ENCODE data around the gene HOXA3. TPM values are rescaled to one million over a fixed set of nuclear protein-coding genes. Genes with fewer than 3 reads are reported as not detected.
A peak's percentile ranks its signal among the peaks of the same experiment; 100 is the strongest.

HOXA3 gene
- polyA plus RNA-seq, 1 donor from 2014 or later = not detected

- Mint-ChIP-seq H3K27ac (peak overlapping the region in 1 of 3 donors; percentile 95), H3K4me3 (peak overlapping the region in 1 of 4 donors; percentile 81), H3K4me1 (peaks cover 4 to 10% (median 10%) of the 10 kb centered on the region in 3 donors), H3K27me3 (peaks cover 37% of the 10 kb centered on the region), H3K36me3 (no peaks in the 10 kb centered on the region), H3K9me3 (peaks cover 0 to 4% (median 0%) of the 10 kb centered on the region in 3 donors)
Measured at GRCh38 chr7:27176962-27177794, 24.8 kb upstream of the HOXA3 start.

GRCh38 chr7:27176524-27176845 lies 24.1 kb upstream of the HOXA3 start:
- Mint-ChIP-seq H3K4me1 (peaks cover 8 to 17% (median 14%) of the 10 kb centered on the region in 3 donors), H3K27ac (peak overlapping the region in 1 of 3 donors; percentile 94), H3K4me3 (peak overlapping the region in 1 of 4 donors; percentile 50), H3K9me3 (peaks cover 0 to 7% (median 0%) of the 10 kb centered on the region in 3 donors), H3K27me3 (peaks cover 44% of the 10 kb centered on the region), H3K36me3 (peaks cover 2% of the 10 kb centered on the region)

DNA sequence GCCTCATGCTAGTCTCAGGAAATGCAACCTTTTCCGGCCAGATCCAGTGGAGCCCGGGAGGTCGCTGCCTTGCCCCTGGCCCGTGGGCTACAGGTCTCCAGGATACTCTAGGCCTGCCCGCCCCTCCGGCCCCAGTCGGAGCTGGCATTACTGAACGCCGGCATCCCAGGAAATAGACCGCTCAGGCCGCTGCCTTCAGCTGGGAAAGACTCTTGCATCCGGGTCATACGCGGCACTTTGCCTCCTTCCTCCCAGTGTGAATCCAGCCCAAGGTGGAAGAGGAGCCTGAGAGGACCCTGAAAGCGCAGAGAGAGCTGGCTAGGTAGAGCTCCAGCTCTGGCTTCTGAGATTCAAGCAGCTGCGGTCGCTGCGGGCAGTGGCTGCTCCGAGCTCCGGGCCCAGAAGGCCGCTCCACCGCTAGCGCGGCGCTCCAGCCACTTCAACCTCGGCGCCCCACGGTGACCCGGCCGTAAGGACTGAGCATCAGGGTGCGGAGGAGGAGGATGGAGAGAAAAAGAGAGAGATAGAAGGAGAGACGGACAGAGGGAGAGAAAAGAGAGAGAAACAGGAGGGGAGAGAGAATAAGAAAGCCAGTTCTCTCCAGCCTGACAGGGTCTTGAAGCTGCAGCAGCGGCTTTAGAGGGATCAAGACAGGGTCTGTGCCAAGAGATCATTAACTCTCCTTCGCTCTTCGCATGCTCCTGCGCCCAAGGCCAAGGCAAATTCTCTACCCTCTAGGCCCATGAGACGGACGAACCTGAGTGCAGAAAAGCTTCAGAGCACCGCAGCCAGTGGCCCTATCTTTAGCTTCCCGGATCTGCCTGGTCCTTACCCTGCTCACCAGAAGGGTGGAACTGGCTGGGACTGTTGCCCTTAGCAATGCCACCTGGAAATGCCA lies 23.5 kb upstream of the HOXA3 start:
- peaks cover 0 to 7% (median 0%) of the 10 kb centered on the region in 3 donors for H3K9me3 Mint-ChIP-seq
- peaks cover 44% of the 10 kb centered on the region for H3K27me3 Mint-ChIP-seq
- peaks cover 2% of the 10 kb centered on the region for H3K36me3 Mint-ChIP-seq
- H3K27ac Mint-ChIP-seq = peak overlapping the region in 1 of 3 donors; percentile 94
- H3K4me3 Mint-ChIP-seq = peak overlapping the region in 1 of 4 donors; percentile 50
- H3K4me1 Mint-ChIP-seq = peaks cover 8 to 20% (median 14%) of the 10 kb centered on the region in 3 donors

DNA sequence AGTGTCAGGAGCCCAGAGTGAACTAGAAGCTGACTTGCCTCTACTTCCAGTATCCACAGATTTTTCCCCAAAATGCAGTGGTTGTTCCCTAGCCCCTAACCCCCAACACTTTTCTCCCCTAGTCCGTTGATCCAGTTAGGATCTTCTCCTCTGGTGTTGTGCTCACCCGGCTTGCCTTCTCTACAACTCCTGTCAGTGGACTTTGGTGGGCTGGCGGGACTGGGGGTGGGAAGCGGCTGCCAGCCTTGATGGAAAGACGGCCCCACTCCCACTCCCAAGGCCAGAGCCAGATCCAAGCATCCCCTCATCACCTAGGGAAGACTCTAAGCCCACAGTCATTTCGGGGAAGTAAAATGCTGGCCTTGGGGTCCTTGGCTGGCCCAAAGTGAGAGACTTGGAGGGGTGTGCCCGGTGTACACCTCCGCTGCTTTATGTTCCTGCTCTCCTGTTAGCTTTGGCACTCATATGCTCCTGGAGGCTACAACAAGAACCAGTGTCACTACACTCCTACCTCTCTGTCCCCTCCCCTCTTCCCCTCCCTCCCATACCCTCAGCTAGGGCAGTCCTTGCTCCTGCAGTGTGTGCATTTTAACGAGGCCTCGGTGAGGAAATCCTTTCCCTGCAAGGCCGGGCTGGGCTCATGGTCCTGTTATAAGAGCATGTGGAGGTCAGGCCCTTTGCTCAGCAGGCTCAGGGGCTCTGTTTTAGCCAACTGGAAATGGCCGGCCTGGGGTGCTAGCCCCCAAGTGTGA lies 22.7 kb upstream of the HOXA3 start:
- Mint-ChIP-seq H3K27ac (peak overlapping the region; percentile 86 to 94 (median 93)), H3K36me3 (peaks cover 2% of the 10 kb centered on the region), H3K4me1 (peaks cover 8 to 20% (median 11%) of the 10 kb centered on the region in 3 donors), H3K9me3 (peaks cover 0 to 5% (median 0%) of the 10 kb centered on the region in 3 donors), H3K27me3 (peaks cover 41% of the 10 kb centered on the region), H3K4me3 (peak overlapping the region in 3 of 4 donors; percentile 52 to 75 (median 58))

- H3K27me3 Mint-ChIP-seq = peaks cover 34% of the 10 kb centered on the region
- H3K9me3 Mint-ChIP-seq = peaks cover 0 to 5% (median 0%) of the 10 kb centered on the region in 3 donors
- H3K4me1 Mint-ChIP-seq = peaks cover 7 to 20% (median 7%) of the 10 kb centered on the region in 3 donors
- peak within 1 kb of the TSS; percentile 86 to 98 (median 93) for H3K27ac Mint-ChIP-seq
- H3K36me3 Mint-ChIP-seq = peaks cover 2% of the 10 kb centered on the region
- H3K4me3 Mint-ChIP-seq = peak within 1 kb of the TSS; percentile 54 to 75 (median 63)
Measured at GRCh38 chr7:27173956-27174873, 21.8 kb upstream of the HOXA3 start, which contains the start of gene HOXA10. Gene HOXA10, minus strand, starts transcription at chr7:27174320. Its CDS starts 14 bp downstream, at chr7:27174306.

DNA sequence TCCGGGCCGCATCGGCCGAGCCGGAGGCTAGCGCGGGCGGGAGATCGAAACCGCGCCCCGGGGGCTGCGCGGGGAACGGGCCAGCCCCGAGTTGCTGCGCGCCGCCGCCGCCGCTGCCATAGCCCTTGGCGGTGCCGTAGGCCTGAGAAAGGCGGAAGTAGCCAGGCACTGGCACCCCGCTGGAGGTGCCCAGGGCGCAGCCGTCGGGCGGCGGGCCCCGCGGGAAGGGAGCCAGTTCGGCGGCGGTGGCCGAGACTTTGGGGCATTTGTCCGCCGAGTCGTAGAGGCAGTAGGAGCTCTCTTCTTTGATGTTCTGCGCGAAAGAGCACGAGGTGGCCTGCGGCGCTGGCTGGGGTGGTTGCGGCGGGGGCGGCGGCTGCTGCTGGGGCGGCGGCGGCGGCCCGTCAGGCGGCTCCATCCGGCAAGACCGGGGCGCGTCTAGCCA lies 21.1 kb upstream of the HOXA3 start:
- Mint-ChIP-seq H3K36me3 (peaks cover 2% of the 10 kb centered on the region), H3K4me3 (peak overlapping the region in 2 of 4 donors; percentile 45 to 54), H3K27me3 (peaks cover 40% of the 10 kb centered on the region), H3K27ac (peak overlapping the region in 1 of 3 donors; percentile 92), H3K4me1 (peaks cover 7 to 20% (median 10%) of the 10 kb centered on the region in 3 donors), H3K9me3 (peaks cover 0 to 8% (median 0%) of the 10 kb centered on the region in 3 donors)

DNA sequence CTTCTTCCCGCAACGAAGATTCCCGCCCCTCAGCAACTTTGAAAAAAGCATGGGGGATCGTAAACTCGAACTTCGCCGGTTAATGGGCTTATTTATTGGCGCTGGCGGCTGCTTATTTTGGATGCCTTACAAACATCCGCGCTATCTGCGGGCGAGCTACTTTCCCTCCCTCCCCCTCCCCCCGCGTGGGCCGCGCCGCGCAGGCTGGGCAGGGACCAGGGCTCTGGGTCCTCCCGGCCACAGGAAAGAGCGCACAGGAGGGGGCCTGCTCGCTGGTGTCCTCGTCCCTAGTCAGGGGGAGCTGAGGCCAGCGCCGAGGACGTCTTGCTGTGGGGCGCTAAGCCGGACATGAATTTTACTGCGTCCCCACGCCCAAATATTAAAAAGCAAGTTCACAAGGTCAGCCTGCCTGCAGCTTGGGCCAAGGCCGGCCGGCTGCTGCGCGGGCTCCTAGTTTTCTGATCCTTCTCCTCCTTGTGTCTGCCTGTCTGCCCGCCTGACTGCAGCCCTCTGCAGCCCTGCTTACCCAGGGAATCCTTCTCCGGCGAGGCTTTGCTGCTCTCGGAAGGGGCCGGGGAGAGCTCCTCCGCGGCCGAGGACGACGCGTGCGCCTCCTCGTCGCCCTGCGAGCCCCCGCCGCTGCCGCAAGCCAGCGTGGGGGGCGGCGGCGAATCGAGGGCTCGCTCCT lies 20.6 kb upstream of the HOXA3 start:
- Mint-ChIP-seq H3K27ac (peak overlapping the region in 2 of 3 donors; percentile 92 to 98), H3K4me3 (peak overlapping the region in 2 of 4 donors; percentile 45 to 86), H3K4me1 (peaks cover 7 to 16% (median 10%) of the 10 kb centered on the region in 3 donors), H3K36me3 (peaks cover 2% of the 10 kb centered on the region), H3K9me3 (peaks cover 0 to 8% (median 0%) of the 10 kb centered on the region in 3 donors), H3K27me3 (peaks cover 44% of the 10 kb centered on the region)

GRCh38 chr7:27172315-27172774 lies 20.0 kb upstream of the HOXA3 start:
- H3K27me3 Mint-ChIP-seq = peaks cover 49% of the 10 kb centered on the region
- H3K4me3 Mint-ChIP-seq = peak overlapping the region in 3 of 4 donors; percentile 60 to 86 (median 85)
- peak overlapping the region; percentile 92 to 98 (median 96) for H3K27ac Mint-ChIP-seq
- peaks cover 2% of the 10 kb centered on the region for H3K36me3 Mint-ChIP-seq
- H3K9me3 Mint-ChIP-seq = peaks cover 0 to 8% (median 0%) of the 10 kb centered on the region in 3 donors
- peaks cover 7 to 12% (median 10%) of the 10 kb centered on the region in 3 donors for H3K4me1 Mint-ChIP-seq

DNA sequence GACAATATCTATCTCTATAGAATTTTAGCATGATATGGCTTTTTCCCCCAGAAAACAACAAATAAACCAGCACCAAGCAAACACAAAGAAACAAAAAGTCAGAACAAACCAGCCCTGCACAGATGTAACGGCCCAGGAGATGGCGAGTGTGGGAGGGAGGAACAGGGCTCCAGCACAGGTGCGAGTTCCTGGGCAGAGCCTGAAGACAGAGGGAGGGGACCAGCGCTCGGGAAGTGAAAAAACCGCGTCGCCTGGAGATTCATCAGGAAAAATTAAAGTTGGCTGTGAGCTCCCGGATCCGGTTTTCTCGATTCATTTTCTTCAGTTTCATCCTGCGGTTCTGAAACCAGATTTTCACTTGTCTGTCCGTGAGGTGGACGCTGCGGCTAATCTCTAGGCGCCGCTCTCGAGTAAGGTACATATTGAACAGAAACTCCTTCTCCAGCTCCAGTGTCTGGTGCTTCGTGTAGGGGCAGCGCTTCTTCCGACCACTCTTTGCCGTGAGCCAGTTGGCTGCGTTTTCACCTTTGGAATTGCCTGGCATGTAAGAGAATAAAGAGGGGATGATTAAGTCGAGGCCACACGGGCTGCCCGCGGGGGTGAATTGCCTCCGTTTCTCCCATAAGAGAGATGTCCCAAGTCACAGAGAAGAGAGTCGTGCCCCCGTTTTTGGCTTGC lies 19.4 kb upstream of the HOXA3 start:
- Mint-ChIP-seq H3K9me3 (peaks cover 0 to 10% (median 0%) of the 10 kb centered on the region in 3 donors), H3K36me3 (peaks cover 2% of the 10 kb centered on the region), H3K27ac (peak overlapping the region; percentile 92 to 98 (median 96)), H3K27me3 (peaks cover 52% of the 10 kb centered on the region), H3K4me3 (peak overlapping the region; percentile 51 to 91 (median 73)), H3K4me1 (peaks cover 7 to 12% (median 10%) of the 10 kb centered on the region in 3 donors)

DNA sequence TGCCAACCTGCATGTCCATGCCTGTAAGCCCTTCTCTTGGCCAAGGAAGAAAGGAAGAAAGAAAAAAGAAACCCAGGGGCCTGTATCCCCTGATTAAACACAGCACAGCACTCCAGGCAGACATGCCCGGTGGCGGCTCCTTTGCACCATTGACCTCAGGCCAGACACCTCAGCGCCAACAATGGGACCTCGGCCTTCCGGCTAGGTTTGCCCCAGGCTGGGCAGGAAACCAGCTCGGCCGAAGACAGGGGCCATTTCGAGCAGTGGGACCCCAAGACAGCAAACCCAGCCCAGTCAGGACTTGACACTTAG lies 18.9 kb upstream of the HOXA3 start:
- peaks cover 0 to 10% (median 0%) of the 10 kb centered on the region in 3 donors for H3K9me3 Mint-ChIP-seq
- peaks cover 2% of the 10 kb centered on the region for H3K36me3 Mint-ChIP-seq
- peaks cover 51% of the 10 kb centered on the region for H3K27me3 Mint-ChIP-seq
- H3K27ac Mint-ChIP-seq = peak overlapping the region; percentile 27 to 98 (median 92)
- peak overlapping the region in 2 of 4 donors; percentile 60 to 91 for H3K4me3 Mint-ChIP-seq
- peaks cover 7 to 12% (median 10%) of the 10 kb centered on the region in 3 donors for H3K4me1 Mint-ChIP-seq

DNA sequence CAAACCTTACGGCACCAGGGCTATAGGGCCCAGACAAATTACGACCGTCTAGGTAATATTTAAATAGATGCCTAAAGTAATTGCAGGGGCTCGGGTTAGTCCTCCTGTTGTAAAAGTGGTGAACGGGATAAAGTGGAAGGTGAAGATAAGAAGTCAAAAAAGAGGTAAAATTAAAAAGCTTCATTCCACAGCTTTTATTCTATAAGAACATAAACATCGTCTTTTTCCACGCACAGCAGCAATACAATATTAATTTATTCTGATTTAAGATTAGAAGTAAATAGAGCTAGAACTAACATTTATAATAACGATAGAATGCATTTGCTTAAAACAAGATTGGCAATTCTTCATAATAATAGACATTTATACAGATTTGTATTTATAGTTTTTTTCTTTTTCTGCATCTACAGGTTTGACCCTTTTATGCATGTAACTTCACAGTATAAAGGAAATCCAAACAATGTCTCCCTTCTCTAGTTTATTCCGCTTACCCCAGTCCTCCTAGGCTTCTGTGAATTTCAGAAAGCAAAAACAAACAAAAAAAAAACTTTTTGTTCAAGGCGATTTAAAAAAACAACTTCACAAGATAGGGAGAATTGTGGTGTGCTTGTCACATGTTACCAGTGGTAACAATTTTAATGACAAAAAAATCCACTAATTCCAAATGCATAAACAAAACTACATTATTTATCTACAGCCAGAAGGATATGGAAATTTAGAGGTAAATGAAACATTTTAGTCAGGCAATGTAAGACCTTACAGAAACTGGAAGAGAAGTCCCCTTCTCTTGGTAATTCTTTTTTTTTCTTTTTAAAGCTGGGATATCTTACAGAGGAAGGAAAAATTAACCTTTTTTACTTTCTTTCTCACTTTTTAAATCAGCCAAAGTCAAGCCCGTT lies 18.3 kb upstream of the HOXA3 start:
- H3K27ac Mint-ChIP-seq = peak overlapping the region; percentile 63 to 98 (median 80)
- H3K4me3 Mint-ChIP-seq = peak overlapping the region in 3 of 4 donors; percentile 17 to 62 (median 60)
- peaks cover 2% of the 10 kb centered on the region for H3K36me3 Mint-ChIP-seq
- H3K9me3 Mint-ChIP-seq = peaks cover 0 to 13% (median 0%) of the 10 kb centered on the region in 3 donors
- H3K27me3 Mint-ChIP-seq = peaks cover 48% of the 10 kb centered on the region
- peaks cover 7 to 12% (median 10%) of the 10 kb centered on the region in 3 donors for H3K4me1 Mint-ChIP-seq
